Transverse colon (tissue), 4 donors: Measurements from ENCODE around the gene GRM7. TPM values are rescaled to one million over a fixed set of nuclear protein-coding genes. Genes with fewer than 3 reads are reported as not detected.

Experiments used
- DNase-seq: peaks from one replicate; pipeline ENCODE4 v3.0.0-alpha.2; 2019
- H3K27ac ChIP-seq, 4 donors: fragments of 200-600 bp; sonication (generic); 2 replicates each; pipeline ENCODE4 v1.5.1; 2016 to 2018; ENCODE audit warnings: inconsistent platforms in 4 of 4
- H3K27me3 ChIP-seq: fragments of 200-600 bp; sonication (generic); 2 replicates; pipeline ENCODE4 v1.5.1; 2017; ENCODE audit warnings: inconsistent platforms
- H3K36me3 ChIP-seq, 4 donors: fragments of 200-600 bp; sonication (generic); 2 replicates each; pipeline ENCODE4 v1.5.1; 2017 to 2019; ENCODE audit warnings: inconsistent platforms in 4 of 4
- H3K4me1 ChIP-seq, 4 donors: fragments of 200-600 bp; sonication (generic); 2 replicates each; pipeline ENCODE4 v1.5.1; 2017 to 2020; ENCODE audit warnings: inconsistent platforms in 4 of 4
- H3K4me3 ChIP-seq, 4 donors: fragments of 200-600 bp; sonication (generic); 1 replicate in 1 of 4; 2 replicates in 3 of 4; pipeline versions ENCODE4 v1.5.1 to v1.6.1; 2017 to 2019; ENCODE audit warnings: inconsistent platforms in 4 of 4
- H3K9me3 ChIP-seq, 2 donors: fragments of 200-600 bp; sonication (generic); 2 replicates each; pipeline ENCODE4 v1.5.1; 2017 to 2019; ENCODE audit warnings: inconsistent platforms in 2 of 2
- EP300 ChIP-seq: sonication (generic); formaldehyde crosslinking; IDR thresholded peaks from one replicate; pipeline ENCODE4 v1.6.1; 2017; ENCODE audit warnings: antibody characterized with exemption, low read depth
- POLR2A ChIP-seq: fragments of 450-650 bp; IDR thresholded peaks from one replicate; pipeline ENCODE4 v1.6.1; 2016; ENCODE audit warnings: antibody characterized with exemption, mild to moderate bottlenecking, moderate library complexity
- POLR2AphosphoS5 ChIP-seq, 3 donors: sonication (generic); formaldehyde crosslinking; IDR thresholded peaks; one replicate each; pipeline ENCODE4 v1.6.1; 2016; ENCODE audit warnings: antibody characterized with exemption in 3 of 3
- WGBS, 2 donors: methylation state at CpG; one replicate each; pipeline ENCODE4 v1.1.5; 2018; ENCODE audit warnings: low coverage in 1 of 2; 5-methylcytosine and 5-hydroxymethylcytosine counted together
- in situ Hi-C, 4 donors: fragments of 200-750 bp; cut with MboI; loops; one replicate each; pipeline versions ENCODE4 v1.15.0 to v1.15.1; 2017; ENCODE audit warnings: low sequenced_read_pairs in 3 of 4, low pct_ligation_motif_present in 1 of 4, low pct_unique_long_range_greater_than_20kb in 1 of 4
- intact Hi-C: fragments of 100-400 bp; cut with DNase I; formaldehyde crosslinking; loops from one replicate; pipeline ENCODE4 v1.15.1; 2023; ENCODE audit warnings: low total_unique reads
- total RNA-seq, 4 donors: library from RNA; depleted of rRNA; stranded (reverse); fragments of >200 nt; gene quantifications; one replicate each; pipeline ENCODE4 v1.1.0, GENCODE V29; 2016
- TF ChIP-seq, protein P1 (sequence below), 5 experiments: fragments of 200-600 bp in 3 of 5; fragments of 450-650 bp in 2 of 5; sonication (generic) in 3 of 5; IDR thresholded peaks; 1 replicate in 2 of 5; 2 replicates in 3 of 5; pipeline ENCODE4 v1.5.1; 2016 to 2017; ENCODE audit warnings: antibody characterized with exemption in 5 of 5, inconsistent platforms in 3 of 5, mild to moderate bottlenecking in 2 of 5, moderate library complexity in 1 of 5

GRM7 gene
- total RNA-seq, 4 donors from 2014 or later: 0.14 to 0.20 (median 0.16) TPM; not detected in 1

DNA sequence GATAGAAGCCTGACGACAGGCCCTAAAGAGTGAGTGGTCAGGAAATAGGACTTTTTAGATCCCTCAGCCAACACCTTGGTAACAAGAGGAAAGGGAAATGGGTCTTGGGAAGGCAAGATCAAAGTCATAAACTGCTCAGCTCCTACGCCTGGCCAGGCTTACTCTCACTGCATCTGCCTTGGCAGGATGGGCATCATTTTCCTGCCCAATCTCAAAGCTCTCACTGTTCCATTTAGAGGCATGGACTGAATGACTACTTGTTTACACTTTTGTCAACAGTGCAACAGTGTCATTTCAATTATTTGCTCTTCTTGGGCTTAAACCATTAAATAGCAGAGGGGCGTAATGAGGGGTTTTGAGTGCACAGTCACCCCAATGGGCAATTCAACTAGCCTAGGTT, 808.7 kb downstream of the GRM7 start:
- Histone ChIP-seq H3K9me3 (no peaks in the 10 kb centered on the region), H3K4me3 (no peak overlapping the region), H3K27ac (no peak overlapping the region), H3K27me3 (no peaks in the 10 kb centered on the region), H3K4me1 (no peaks in the 10 kb centered on the region), H3K36me3 (no peaks in the 10 kb centered on the region)
- 68 to 70% methylated on average over 2 to 3 of the region's 3 CpGs for WGBS, 2 donors
- DNase-seq: no peak
- intact Hi-C loops: no loop called here
- in situ Hi-C loops: no loop called here
- TF ChIP-seq POLR2A (no peak), EP300 (no peak), POLR2AphosphoS5 (IDR thresholded peaks at IDR 0.05) (no peak)
- TF ChIP-seq, protein P1, sequence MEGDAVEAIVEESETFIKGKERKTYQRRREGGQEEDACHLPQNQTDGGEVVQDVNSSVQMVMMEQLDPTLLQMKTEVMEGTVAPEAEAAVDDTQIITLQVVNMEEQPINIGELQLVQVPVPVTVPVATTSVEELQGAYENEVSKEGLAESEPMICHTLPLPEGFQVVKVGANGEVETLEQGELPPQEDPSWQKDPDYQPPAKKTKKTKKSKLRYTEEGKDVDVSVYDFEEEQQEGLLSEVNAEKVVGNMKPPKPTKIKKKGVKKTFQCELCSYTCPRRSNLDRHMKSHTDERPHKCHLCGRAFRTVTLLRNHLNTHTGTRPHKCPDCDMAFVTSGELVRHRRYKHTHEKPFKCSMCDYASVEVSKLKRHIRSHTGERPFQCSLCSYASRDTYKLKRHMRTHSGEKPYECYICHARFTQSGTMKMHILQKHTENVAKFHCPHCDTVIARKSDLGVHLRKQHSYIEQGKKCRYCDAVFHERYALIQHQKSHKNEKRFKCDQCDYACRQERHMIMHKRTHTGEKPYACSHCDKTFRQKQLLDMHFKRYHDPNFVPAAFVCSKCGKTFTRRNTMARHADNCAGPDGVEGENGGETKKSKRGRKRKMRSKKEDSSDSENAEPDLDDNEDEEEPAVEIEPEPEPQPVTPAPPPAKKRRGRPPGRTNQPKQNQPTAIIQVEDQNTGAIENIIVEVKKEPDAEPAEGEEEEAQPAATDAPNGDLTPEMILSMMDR (IDR thresholded peaks at IDR 0.05): no peak

DNA sequence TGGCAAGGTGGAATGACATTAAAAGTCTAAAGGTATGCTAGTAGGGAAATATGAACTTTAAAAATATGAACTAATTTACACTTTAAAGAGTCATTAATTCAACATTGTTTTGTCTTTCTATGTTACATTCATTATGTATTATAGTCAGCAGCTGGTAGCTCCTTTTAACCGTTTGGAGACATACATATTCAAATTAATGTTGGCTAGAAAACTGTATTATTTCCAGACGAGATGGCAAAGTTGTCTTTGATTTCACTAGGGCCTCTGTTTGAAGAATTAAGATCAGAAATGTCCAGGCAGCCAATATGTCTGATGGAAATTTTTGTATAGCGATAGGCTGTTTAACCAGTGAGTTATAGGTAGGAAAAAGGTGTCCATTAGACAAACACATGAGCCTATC, 817.6 kb downstream of the GRM7 start:
- Histone ChIP-seq H3K4me1 (no peaks in the 10 kb centered on the region), H3K27me3 (no peaks in the 10 kb centered on the region), H3K4me3 (no peak overlapping the region), H3K9me3 (no peaks in the 10 kb centered on the region), H3K27ac (no peak overlapping the region), H3K36me3 (no peaks in the 10 kb centered on the region)
- no peak for TF ChIP-seq POLR2AphosphoS5 (IDR thresholded peaks at IDR 0.05)
- TF ChIP-seq POLR2A: no peak
- TF ChIP-seq EP300: no peak
- TF ChIP-seq, protein P1 (IDR thresholded peaks at IDR 0.05): no peak
- intact Hi-C loops: no loop called here
- 72 to 80% methylated on average over 3 of the region's 3 CpGs for WGBS, 2 donors
- in situ Hi-C loops: no loop called here
- no peak for DNase-seq

DNA sequence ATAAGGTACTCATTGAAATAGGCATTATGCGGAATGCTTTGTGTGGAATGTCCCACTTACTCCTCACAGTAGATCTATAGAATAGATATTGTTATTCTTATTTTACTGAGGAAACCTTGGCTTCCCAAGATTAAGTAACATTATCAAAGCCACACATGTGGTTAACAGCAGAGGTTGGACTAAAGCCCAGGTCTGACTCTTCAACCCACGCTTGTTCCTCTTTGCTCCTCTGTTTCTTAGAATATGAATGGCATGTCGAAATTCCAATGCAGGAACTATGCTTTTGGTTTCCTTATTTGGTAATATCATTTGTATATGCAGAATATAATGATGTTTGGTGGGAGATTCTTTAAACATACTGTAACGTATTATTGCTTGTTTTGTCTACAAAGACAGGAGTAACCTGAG, 821.9 kb downstream of the GRM7 start:
- H3K4me1 ChIP-seq: no peaks in the 10 kb centered on the region
- in situ Hi-C loops (no loop called here), intact Hi-C loops (no loop called here)
- H3K27ac ChIP-seq: no peak overlapping the region
- TF ChIP-seq, protein P1 (IDR thresholded peaks at IDR 0.05): no peak
- TF ChIP-seq EP300 (no peak), POLR2AphosphoS5 (IDR thresholded peaks at IDR 0.05) (no peak), POLR2A (no peak)
- WGBS, 2 donors: 37 to 59% methylated on average over 4 of the region's 4 CpGs
- no peak overlapping the region for H3K4me3 ChIP-seq
- H3K27me3 ChIP-seq: no peaks in the 10 kb centered on the region
- H3K36me3 ChIP-seq: no peaks in the 10 kb centered on the region
- no peaks in the 10 kb centered on the region for H3K9me3 ChIP-seq
- DNase-seq: no peak

DNA sequence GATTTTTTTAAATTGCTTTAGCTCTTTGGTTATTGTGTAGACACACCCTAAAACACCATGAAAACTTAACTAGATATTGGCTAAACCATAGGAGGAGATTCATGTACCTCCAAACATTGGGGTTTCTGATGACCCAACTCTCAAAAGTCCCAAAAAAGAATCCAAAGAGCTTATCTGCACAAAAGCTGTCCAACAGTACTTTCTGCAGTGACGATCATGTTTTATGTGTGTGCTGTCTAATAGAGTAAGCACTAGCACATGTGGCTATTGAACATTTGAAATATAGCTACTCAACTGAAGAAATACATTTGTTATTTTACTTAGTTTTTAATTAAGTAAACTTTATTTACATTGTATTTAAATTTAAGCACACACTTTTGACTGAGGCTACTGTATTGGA, 822.5 kb downstream of the GRM7 start:
- Histone ChIP-seq H3K27me3 (no peaks in the 10 kb centered on the region), H3K4me1 (no peaks in the 10 kb centered on the region), H3K27ac (no peak overlapping the region), H3K9me3 (no peaks in the 10 kb centered on the region), H3K36me3 (no peaks in the 10 kb centered on the region), H3K4me3 (no peak overlapping the region)
- DNase-seq: no peak
- in situ Hi-C loops (no loop called here), intact Hi-C loops (no loop called here)
- TF ChIP-seq POLR2A: no peak
- no peak for TF ChIP-seq POLR2AphosphoS5 (IDR thresholded peaks at IDR 0.05)
- TF ChIP-seq EP300: no peak
- TF ChIP-seq, protein P1 (IDR thresholded peaks at IDR 0.05): no peak
- WGBS, 2 donors: 68 to 70% methylated on average over 1 of the region's 1 CpG
